ENCODE results near the gene PRRG4.

DNA sequence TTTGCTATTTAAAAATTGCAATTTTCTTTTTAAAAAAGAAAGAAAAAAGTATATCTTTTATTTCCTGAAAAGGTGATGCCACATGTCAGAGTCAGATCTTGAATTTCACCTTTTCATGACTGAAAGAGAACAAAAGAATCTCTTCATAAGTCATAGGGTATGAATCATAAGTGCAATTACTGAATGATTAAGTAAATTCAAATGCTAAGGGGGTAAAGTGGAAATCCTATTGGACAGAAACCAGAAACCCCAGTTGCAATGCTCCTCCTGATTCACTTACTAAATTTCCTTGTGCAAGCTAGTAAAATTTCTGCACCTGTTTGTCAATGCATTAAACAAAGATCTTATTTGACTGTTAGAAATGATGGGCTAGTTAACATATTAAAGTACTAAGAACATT, 8.2 kb upstream of the PRRG4 start:
- TF ChIP-seq BHLHE40 (IDR thresholded peaks at IDR 0.05; ENCODE audit: low read depth, low read length) = no peak
- no peak for TF ChIP-seq POLR2A (IDR thresholded peaks at IDR 0.05; ENCODE audit: low read depth, low read length)
- TF ChIP-seq CTCF (conservative IDR thresholded peaks at IDR 0.05; ENCODE audit: low read depth, low read length) = no peak
- no peak for TF ChIP-seq MAFK (IDR thresholded peaks at IDR 0.05; ENCODE audit: low read depth, low read length)
- TF ChIP-seq FOS (IDR thresholded peaks at IDR 0.05; ENCODE audit: low read depth, low read length) = no peak
- no peak for TF ChIP-seq CHD1 (IDR thresholded peaks at IDR 0.05; ENCODE audit: low read depth, low read length)
- TF ChIP-seq CEBPB (IDR thresholded peaks at IDR 0.05; ENCODE audit: low read depth, low read length) = no peak
- no peak for TF ChIP-seq SMC3 (IDR thresholded peaks at IDR 0.05; ENCODE audit: low read depth, low read length)
- TF ChIP-seq ELK1 (IDR thresholded peaks at IDR 0.05; ENCODE audit: borderline replicate concordance, low read depth, low read length) = no peak
- no peak for TF ChIP-seq MAZ (IDR thresholded peaks at IDR 0.05; ENCODE audit: borderline replicate concordance, low read depth, low read length)
- TF ChIP-seq, protein P1, sequence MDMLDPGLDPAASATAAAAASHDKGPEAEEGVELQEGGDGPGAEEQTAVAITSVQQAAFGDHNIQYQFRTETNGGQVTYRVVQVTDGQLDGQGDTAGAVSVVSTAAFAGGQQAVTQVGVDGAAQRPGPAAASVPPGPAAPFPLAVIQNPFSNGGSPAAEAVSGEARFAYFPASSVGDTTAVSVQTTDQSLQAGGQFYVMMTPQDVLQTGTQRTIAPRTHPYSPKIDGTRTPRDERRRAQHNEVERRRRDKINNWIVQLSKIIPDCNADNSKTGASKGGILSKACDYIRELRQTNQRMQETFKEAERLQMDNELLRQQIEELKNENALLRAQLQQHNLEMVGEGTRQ (IDR thresholded peaks at IDR 0.05; ENCODE audit: low read depth, low read length) = no peak

Measured in IMR-90 (cell line).